ENCODE results near the gene FEZ2.

GRCh38 chr2:36565712-36566111 lies 32.3 kb downstream of the FEZ2 start:
- no peak for TF ChIP-seq EZH2 (IDR thresholded peaks at IDR 0.05; ENCODE audit: low read length)
- no peak for TF ChIP-seq CTCF (optimal IDR thresholded peaks at IDR 0.05 in 1 of 3, IDR thresholded peaks at IDR 0.05 in 1 of 3, conservative IDR thresholded peaks at IDR 0.05 in 1 of 3; ENCODE audit: extremely low read depth in 1 of 3, insufficient read depth in 2 of 3, low read length in 3 of 3)
